CD8-positive, alpha-beta memory T cell (primary cell): ENCODE results near the gene NFE2L3. TPM values are rescaled to one million over a fixed set of nuclear protein-coding genes. Genes with fewer than 3 reads are reported as not detected.

ENCODE experiments used
- CTCF ChIA-PET: fragments of 350-600 bp; sonication (Branson Sonifier 250); formaldehyde crosslinking; loops from one replicate; lab custom pipeline; 2021; ENCODE audit warnings: antibody characterized with exemption; lab: Charles Lee
- POLR2A ChIA-PET: fragments of 350-600 bp; sonication (Branson Sonifier 250); formaldehyde crosslinking; loops from one replicate; lab custom pipeline; 2021; ENCODE audit warnings: antibody characterized with exemption; lab: Charles Lee
- DNase-seq, 5 donors: peaks; one replicate each; pipeline versions ENCODE4 v3.0.0 to v3.0.0-alpha.2; 2020 to 2022; ENCODE audit warnings: mixed read lengths in 1 of 5
- H3K27ac ChIP-seq: one replicate; pipeline ENCODE4 v1.7.0; 2013; ENCODE audit warnings: low read depth, mild to moderate bottlenecking, low read length, moderate library complexity
- H3K27me3 ChIP-seq: 2 replicates; pipeline ENCODE4 v1.7.0; 2013; ENCODE audit warnings: low read length, mild to moderate bottlenecking; ENCODE audit not compliant: insufficient read depth, poor library complexity, severe bottlenecking
- H3K36me3 ChIP-seq: 2 replicates; pipeline ENCODE4 v1.7.0; 2013; ENCODE audit warnings: mild to moderate bottlenecking, low read length, moderate library complexity; ENCODE audit not compliant: insufficient read depth
- H3K4me1 ChIP-seq: 2 replicates; pipeline ENCODE4 v1.7.0; 2013; ENCODE audit warnings: mild to moderate bottlenecking, low read length, moderate library complexity; ENCODE audit not compliant: insufficient read depth
- H3K4me3 ChIP-seq: 2 replicates; pipeline ENCODE4 v1.7.0; 2013; ENCODE audit warnings: mild to moderate bottlenecking, low read length
- H3K9me3 ChIP-seq: 2 replicates; pipeline ENCODE4 v1.7.0; 2013; ENCODE audit warnings: mild to moderate bottlenecking, low read length
- H3K27ac Mint-ChIP-seq, 8 donors: one replicate each; pipeline ENCODE4 v1.8.0; 2020 to 2021; ENCODE audit warnings: mixed read lengths in 8 of 8, mild to moderate bottlenecking in 6 of 8, inconsistent platforms in 3 of 8, moderate library complexity in 3 of 8
- H3K27me3 Mint-ChIP-seq, 2 donors: one replicate each; pipeline ENCODE4 v1.8.0; 2020 to 2021; ENCODE audit warnings: mixed read lengths in 2 of 2, mild to moderate bottlenecking in 1 of 2, moderate library complexity in 1 of 2
- H3K36me3 Mint-ChIP-seq, 3 donors: one replicate each; pipeline ENCODE4 v1.8.0; 2020 to 2021; ENCODE audit warnings: mixed read lengths in 3 of 3, inconsistent platforms in 1 of 3, mild to moderate bottlenecking in 1 of 3
- H3K4me1 Mint-ChIP-seq, 3 donors: one replicate each; pipeline ENCODE4 v1.8.0; 2020 to 2021; ENCODE audit warnings: mixed read lengths in 3 of 3, inconsistent platforms in 1 of 3, mild to moderate bottlenecking in 1 of 3
- H3K4me3 Mint-ChIP-seq, 7 donors: one replicate each; pipeline ENCODE4 v1.8.0; 2020 to 2021; ENCODE audit warnings: mixed read lengths in 7 of 7, mild to moderate bottlenecking in 6 of 7, moderate library complexity in 4 of 7, inconsistent platforms in 2 of 7
- H3K9me3 Mint-ChIP-seq, 5 donors: one replicate each; pipeline ENCODE4 v1.8.0; 2020 to 2022; ENCODE audit warnings: mixed read lengths in 5 of 5, mild to moderate bottlenecking in 3 of 5, moderate library complexity in 2 of 5, inconsistent platforms in 1 of 5
- polyA plus RNA-seq: library from polyadenylated mRNA; unstranded; fragments of 300-500 nt; fragmentation: Illumina TruSeq; gene quantifications from one replicate; pipeline ENCODE4 v1.2.3, GENCODE V29; 2021
- total RNA-seq, 2 experiments: library from RNA; stranded (reverse); gene quantifications; one replicate each; pipeline ENCODE4 v1.2.3, GENCODE V29; 2021

NFE2L3 gene
- total RNA-seq (10 to 100 TPM; 43.5 to 47.4 TPM), polyA plus RNA-seq (6.5 TPM)

GRCh38 chr7:26151953-26152781 is at the start of gene NFE2L3:
Gene NFE2L3, plus strand, starts transcription at chr7:26152198. Its CDS starts 301 bp downstream, at chr7:26152499.
- H3K36me3 ChIP-seq = no peaks in the 10 kb centered on the region
- Mint-ChIP-seq H3K36me3 (peaks cover 0 to 9% (median 0%) of the 10 kb centered on the region in 3 donors), H3K27me3 (no peaks in the 10 kb centered on the region), H3K4me3 (peak within 1 kb of the TSS; percentile 91 to 99 (median 93)), H3K27ac (peak within 1 kb of the TSS; percentile 92 to 97 (median 94)), H3K4me1 (peaks cover 48 to 59% (median 52%) of the 10 kb centered on the region in 3 donors), H3K9me3 (peaks cover 0 to 2% (median 0%) of the 10 kb centered on the region in 5 donors)
- H3K27ac ChIP-seq = peak within 1 kb of the TSS; percentile 57
- no peaks in the 10 kb centered on the region for H3K27me3 ChIP-seq
- DNase-seq = peak; percentile 76 to 85 (median 78)
- H3K9me3 ChIP-seq = no peaks in the 10 kb centered on the region
- ChIA-PET POLR2A (interaction anchor here (0.6 to 2.6 kb wide), 13 partner anchors 9 to 296 kb away, joined by 3 to 55 read pairs (median 5); partner anchors contain the start of genes CBX3 and HNRNPA2B1), CTCF (interaction anchor here (1.0 to 2.8 kb wide), 15 partner anchors 9 to 257 kb away, joined by 3 to 31 read pairs (median 4); partner anchors contain the start of gene HNRNPA2B1)
- H3K4me1 ChIP-seq = peaks cover 50% of the 10 kb centered on the region
- peak within 1 kb of the TSS; percentile 72 for H3K4me3 ChIP-seq

- Mint-ChIP-seq H3K4me3 (no peak overlapping the region), H3K27ac (no peak overlapping the region), H3K4me1 (peaks cover 5 to 12% (median 8%) of the 10 kb centered on the region in 3 donors), H3K9me3 (no peaks in the 10 kb centered on the region), H3K36me3 (peaks cover 0 to 3% (median 0%) of the 10 kb centered on the region in 3 donors), H3K27me3 (peaks cover 1 to 9% of the 10 kb centered on the region in 2 donors)
- CTCF ChIA-PET = interaction anchor here (1.2 to 1.8 kb wide), 2 partner anchors 13 to 95 kb away, joined by 3 to 7 read pairs; no protein-coding TSS in a partner anchor
- H3K27me3 ChIP-seq = no peaks in the 10 kb centered on the region
- H3K4me1 ChIP-seq = peaks cover 11% of the 10 kb centered on the region
- POLR2A ChIA-PET = no interaction called here
- no peaks in the 10 kb centered on the region for H3K36me3 ChIP-seq
- no peak overlapping the region for H3K27ac ChIP-seq
- DNase-seq = no peak
- no peaks in the 10 kb centered on the region for H3K9me3 ChIP-seq
- H3K4me3 ChIP-seq = no peak overlapping the region
These were observed 48.4 kb upstream of the NFE2L3 start for GRCh38 chr7:26103596-26103995.

GRCh38 chr7:26105236-26105635 is 46.8 kb upstream of the NFE2L3 start:
- CTCF ChIA-PET = interaction anchor here (2.0 kb wide), 1 partner anchor 14 kb away, joined by 7 read pairs; no protein-coding TSS in a partner anchor
- H3K27me3 Mint-ChIP-seq = peaks cover 6 to 9% of the 10 kb centered on the region in 2 donors

GRCh38 chr7:26105931-26106330 is 46.1 kb upstream of the NFE2L3 start:
- Mint-ChIP-seq H3K36me3 (peaks cover 0 to 3% (median 0%) of the 10 kb centered on the region in 3 donors), H3K9me3 (no peaks in the 10 kb centered on the region), H3K27ac (no peak overlapping the region), H3K27me3 (peaks cover 6 to 9% of the 10 kb centered on the region in 2 donors), H3K4me1 (peaks cover 5 to 11% (median 8%) of the 10 kb centered on the region in 3 donors), H3K4me3 (no peak overlapping the region)
- H3K4me1 ChIP-seq = peaks cover 8% of the 10 kb centered on the region
- no peaks in the 10 kb centered on the region for H3K27me3 ChIP-seq
- ChIA-PET CTCF (interaction anchor here (1.0 to 2.0 kb wide), 2 partner anchors 15 kb away, joined by 3 to 7 read pairs; no protein-coding TSS in a partner anchor), POLR2A (no interaction called here)
- H3K36me3 ChIP-seq = no peaks in the 10 kb centered on the region
- no peaks in the 10 kb centered on the region for H3K9me3 ChIP-seq
- DNase-seq = no peak
- no peak overlapping the region for H3K4me3 ChIP-seq
- no peak overlapping the region for H3K27ac ChIP-seq

More at GRCh38 chr7:26105236-26105635, 46.8 kb upstream of the NFE2L3 start:
- no peaks in the 10 kb centered on the region for H3K9me3 ChIP-seq
- Mint-ChIP-seq H3K4me1 (peaks cover 5 to 11% (median 8%) of the 10 kb centered on the region in 3 donors), H3K9me3 (no peaks in the 10 kb centered on the region), H3K36me3 (peaks cover 0 to 3% (median 0%) of the 10 kb centered on the region in 3 donors), H3K27ac (no peak overlapping the region), H3K4me3 (no peak overlapping the region)
- no peak for DNase-seq
- H3K27ac ChIP-seq = no peak overlapping the region
- POLR2A ChIA-PET = no interaction called here
- H3K4me1 ChIP-seq = peaks cover 8% of the 10 kb centered on the region
- H3K27me3 ChIP-seq = no peaks in the 10 kb centered on the region
- no peak overlapping the region for H3K4me3 ChIP-seq
- no peaks in the 10 kb centered on the region for H3K36me3 ChIP-seq

- peaks cover 0 to 3% (median 0%) of the 10 kb centered on the region in 3 donors for H3K36me3 Mint-ChIP-seq
- no peaks in the 10 kb centered on the region for H3K9me3 Mint-ChIP-seq
- Histone ChIP-seq H3K36me3 (no peaks in the 10 kb centered on the region), H3K9me3 (no peaks in the 10 kb centered on the region), H3K27ac (no peak overlapping the region), H3K27me3 (no peaks in the 10 kb centered on the region), H3K4me1 (no peaks in the 10 kb centered on the region), H3K4me3 (no peak overlapping the region)
- ChIA-PET POLR2A (interaction anchor here (0.7 kb wide), 2 partner anchors 40 to 147 kb away, joined by 3 to 5 read pairs; no protein-coding TSS in a partner anchor), CTCF (interaction anchor here (0.7 to 2.7 kb wide), 8 partner anchors 11 to 80 kb away, joined by 3 to 18 read pairs (median 3); no protein-coding TSS in a partner anchor)
- H3K4me3 Mint-ChIP-seq = no peak overlapping the region
- DNase-seq = no peak
- H3K27me3 Mint-ChIP-seq = peaks cover 1 to 9% of the 10 kb centered on the region in 2 donors
- peak overlapping the region in 2 of 8 donors; percentile 11 to 13 for H3K27ac Mint-ChIP-seq
- H3K4me1 Mint-ChIP-seq = peaks cover 6 to 9% (median 9%) of the 10 kb centered on the region in 3 donors
These were observed 39.7 kb upstream of the NFE2L3 start for GRCh38 chr7:26112203-26112740.

GRCh38 chr7:26115650-26116049 is 36.3 kb upstream of the NFE2L3 start:
- no peaks in the 10 kb centered on the region for H3K36me3 ChIP-seq
- no peaks in the 10 kb centered on the region for H3K27me3 ChIP-seq
- Mint-ChIP-seq H3K9me3 (no peaks in the 10 kb centered on the region), H3K36me3 (no peaks in the 10 kb centered on the region), H3K4me3 (no peak overlapping the region), H3K27me3 (peaks cover 0 to 2% of the 10 kb centered on the region in 2 donors), H3K4me1 (peaks cover 6 to 9% (median 9%) of the 10 kb centered on the region in 3 donors), H3K27ac (no peak overlapping the region)
- H3K4me1 ChIP-seq = no peaks in the 10 kb centered on the region
- ChIA-PET POLR2A (no interaction called here), CTCF (interaction anchor here (0.9 kb wide), 1 partner anchor 23 kb away, joined by 3 read pairs; no protein-coding TSS in a partner anchor)
- no peak overlapping the region for H3K4me3 ChIP-seq
- no peak for DNase-seq
- no peaks in the 10 kb centered on the region for H3K9me3 ChIP-seq
- H3K27ac ChIP-seq = no peak overlapping the region

GRCh38 chr7:26117142-26117807 is 34.7 kb upstream of the NFE2L3 start:
- Histone ChIP-seq H3K27me3 (no peaks in the 10 kb centered on the region), H3K9me3 (no peaks in the 10 kb centered on the region), H3K4me3 (no peak overlapping the region), H3K27ac (no peak overlapping the region), H3K4me1 (no peaks in the 10 kb centered on the region), H3K36me3 (no peaks in the 10 kb centered on the region)
- no peaks in the 10 kb centered on the region for H3K9me3 Mint-ChIP-seq
- no peaks in the 10 kb centered on the region for H3K36me3 Mint-ChIP-seq
- ChIA-PET CTCF (interaction anchor here (1.6 kb wide), 1 partner anchor 26 kb away, joined by 6 read pairs; no protein-coding TSS in a partner anchor), POLR2A (no interaction called here)
- peaks cover 0 to 2% (median 2%) of the 10 kb centered on the region in 3 donors for H3K4me1 Mint-ChIP-seq
- H3K4me3 Mint-ChIP-seq = no peak overlapping the region
- peaks cover 0 to 5% of the 10 kb centered on the region in 2 donors for H3K27me3 Mint-ChIP-seq
- no peak for DNase-seq
- peak overlapping the region in 2 of 8 donors; percentile 6 to 76 for H3K27ac Mint-ChIP-seq
